Esophagus squamous epithelium (tissue), 5 donors: ENCODE data around the gene SIRPG. TPM values are rescaled to one million over a fixed set of nuclear protein-coding genes. Genes with fewer than 3 reads are reported as not detected.

Experiments used
- DNase-seq: peaks from one replicate; lab custom pipeline; 2025; lab: John Stamatoyannopoulos, UW
- H3K27ac ChIP-seq, 4 donors: fragments of 200-600 bp; sonication (generic); one replicate each; pipeline ENCODE4 v1.5.1; 2016 to 2019; ENCODE audit warnings: mild to moderate bottlenecking in 1 of 4
- H3K27me3 ChIP-seq, 4 donors: fragments of 200-600 bp; sonication (generic); 1 replicate in 3 of 4; 2 replicates in 1 of 4; pipeline versions ENCODE4 v1.5.1 to v1.6.0; 2017 to 2021; ENCODE audit warnings: antibody characterized with exemption in 1 of 4
- H3K36me3 ChIP-seq, 3 donors: fragments of 200-600 bp; sonication (generic); one replicate each; pipeline ENCODE4 v1.5.1; 2016 to 2019
- H3K4me1 ChIP-seq, 3 donors: fragments of 200-600 bp; sonication (generic); one replicate each; pipeline ENCODE4 v1.5.1; 2017 to 2019
- H3K4me3 ChIP-seq, 4 donors: fragments of 200-600 bp; sonication (generic); 1 replicate in 3 of 4; 2 replicates in 1 of 4; pipeline ENCODE4 v1.5.1; 2016 to 2019; ENCODE audit warnings: mild to moderate bottlenecking in 2 of 4, moderate library complexity in 1 of 4
- H3K9me3 ChIP-seq, 3 donors: fragments of 200-600 bp; sonication (generic); one replicate each; pipeline ENCODE4 v1.5.1; 2016 to 2019
- POLR2A ChIP-seq, 4 donors: fragments of 450-650 bp; IDR thresholded peaks; one replicate each; pipeline ENCODE4 v1.6.1; 2017; ENCODE audit warnings: antibody characterized with exemption in 4 of 4, mild to moderate bottlenecking in 4 of 4, moderate library complexity in 3 of 4
- WGBS, 2 donors: methylation state at CpG; one replicate each; pipeline ENCODE4 v1.1.5; 2018; 5-methylcytosine and 5-hydroxymethylcytosine counted together
- intact Hi-C: fragments of 100-400 bp; cut with DNase I; formaldehyde crosslinking; loops from one replicate; pipeline ENCODE4 v1.15.0; 2022
- total RNA-seq, 4 donors: library from RNA; depleted of rRNA; stranded (reverse); fragments of >200 nt; gene quantifications; one replicate each; pipeline ENCODE4 v1.1.0, GENCODE V29; 2016
- TF ChIP-seq, protein P1 (sequence below), 6 experiments: fragments of 450-650 bp in 4 of 6; fragments of 200-600 bp in 2 of 6; sonication (generic) in 2 of 6; IDR thresholded peaks; one replicate each; pipeline ENCODE4 v1.5.1; 2016 to 2019; ENCODE audit warnings: antibody characterized with exemption in 6 of 6, mild to moderate bottlenecking in 4 of 6, moderate library complexity in 4 of 6
- donor health status: DM: yes; HTN: yes; CAD: no.

SIRPG gene
- total RNA-seq, 4 donors from 2014 or later: 1.1 to 1.7 (median 1.5) TPM; not detected in 1

DNA sequence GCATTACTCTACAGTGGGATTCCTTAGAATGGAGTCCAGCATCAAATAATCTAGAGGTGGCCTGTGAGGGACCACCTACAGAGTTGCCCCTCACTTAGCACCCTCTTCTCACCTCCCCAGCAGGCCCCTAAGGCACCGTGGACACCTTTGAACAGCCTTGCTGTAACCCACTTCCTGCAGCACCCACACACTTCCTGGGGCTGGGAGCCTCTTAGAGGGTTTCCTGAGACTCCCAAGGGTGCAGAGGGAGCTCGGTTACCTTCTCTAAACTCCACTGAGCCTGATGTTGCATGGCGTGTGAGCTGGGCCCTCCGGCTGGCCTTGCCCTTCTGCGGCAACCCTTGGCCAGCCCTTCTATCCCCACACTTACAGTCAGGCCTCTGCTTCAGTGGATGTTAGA lies 7.3 kb upstream of the SIRPG start:
- 22 to 43% methylated on average over 1 of the region's 5 CpGs for WGBS, 2 donors
- no peaks in the 10 kb centered on the region for H3K9me3 ChIP-seq
- H3K27me3 ChIP-seq: peaks cover 0 to 10% (median 0%) of the 10 kb centered on the region in 4 donors
- DNase-seq: no peak
- H3K36me3 ChIP-seq: no peaks in the 10 kb centered on the region
- TF ChIP-seq, protein P1, sequence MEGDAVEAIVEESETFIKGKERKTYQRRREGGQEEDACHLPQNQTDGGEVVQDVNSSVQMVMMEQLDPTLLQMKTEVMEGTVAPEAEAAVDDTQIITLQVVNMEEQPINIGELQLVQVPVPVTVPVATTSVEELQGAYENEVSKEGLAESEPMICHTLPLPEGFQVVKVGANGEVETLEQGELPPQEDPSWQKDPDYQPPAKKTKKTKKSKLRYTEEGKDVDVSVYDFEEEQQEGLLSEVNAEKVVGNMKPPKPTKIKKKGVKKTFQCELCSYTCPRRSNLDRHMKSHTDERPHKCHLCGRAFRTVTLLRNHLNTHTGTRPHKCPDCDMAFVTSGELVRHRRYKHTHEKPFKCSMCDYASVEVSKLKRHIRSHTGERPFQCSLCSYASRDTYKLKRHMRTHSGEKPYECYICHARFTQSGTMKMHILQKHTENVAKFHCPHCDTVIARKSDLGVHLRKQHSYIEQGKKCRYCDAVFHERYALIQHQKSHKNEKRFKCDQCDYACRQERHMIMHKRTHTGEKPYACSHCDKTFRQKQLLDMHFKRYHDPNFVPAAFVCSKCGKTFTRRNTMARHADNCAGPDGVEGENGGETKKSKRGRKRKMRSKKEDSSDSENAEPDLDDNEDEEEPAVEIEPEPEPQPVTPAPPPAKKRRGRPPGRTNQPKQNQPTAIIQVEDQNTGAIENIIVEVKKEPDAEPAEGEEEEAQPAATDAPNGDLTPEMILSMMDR (IDR thresholded peaks at IDR 0.05): no peak
- TF ChIP-seq POLR2A (IDR thresholded peaks at IDR 0.05): no peak
- H3K27ac ChIP-seq: no peak overlapping the region
- intact Hi-C loops: no loop called here
- H3K4me3 ChIP-seq: no peak overlapping the region
- no peaks in the 10 kb centered on the region for H3K4me1 ChIP-seq

DNA sequence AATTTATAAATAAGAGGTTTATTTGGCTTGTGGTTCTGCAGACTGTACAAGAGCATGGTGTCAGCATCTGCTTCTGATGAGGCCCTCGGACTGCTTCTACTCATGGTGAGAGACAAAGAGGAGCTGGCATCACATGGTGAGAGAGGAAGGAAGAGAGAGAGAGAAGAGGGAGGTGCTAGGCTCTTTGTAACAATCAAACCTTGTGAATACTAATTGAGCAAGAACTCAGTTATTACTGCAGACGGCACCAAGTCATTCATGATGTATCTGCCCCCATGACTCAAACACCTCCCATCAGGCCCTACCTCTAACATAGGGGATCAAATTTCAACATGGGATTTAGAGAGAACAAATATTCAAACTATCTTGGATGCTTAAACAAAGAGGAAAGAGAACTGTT lies 6.3 kb upstream of the SIRPG start:
- 17 to 39% methylated on average over 2 of the region's 2 CpGs for WGBS, 2 donors
- TF ChIP-seq POLR2A (IDR thresholded peaks at IDR 0.05): no peak
- TF ChIP-seq, protein P1 (IDR thresholded peaks at IDR 0.05): no peak
- DNase-seq: no peak
- H3K36me3 ChIP-seq: no peaks in the 10 kb centered on the region
- peaks cover 0 to 9% (median 0%) of the 10 kb centered on the region in 4 donors for H3K27me3 ChIP-seq
- no peaks in the 10 kb centered on the region for H3K9me3 ChIP-seq
- H3K27ac ChIP-seq: no peak overlapping the region
- intact Hi-C loops: no loop called here
- no peak overlapping the region for H3K4me3 ChIP-seq
- no peaks in the 10 kb centered on the region for H3K4me1 ChIP-seq

DNA sequence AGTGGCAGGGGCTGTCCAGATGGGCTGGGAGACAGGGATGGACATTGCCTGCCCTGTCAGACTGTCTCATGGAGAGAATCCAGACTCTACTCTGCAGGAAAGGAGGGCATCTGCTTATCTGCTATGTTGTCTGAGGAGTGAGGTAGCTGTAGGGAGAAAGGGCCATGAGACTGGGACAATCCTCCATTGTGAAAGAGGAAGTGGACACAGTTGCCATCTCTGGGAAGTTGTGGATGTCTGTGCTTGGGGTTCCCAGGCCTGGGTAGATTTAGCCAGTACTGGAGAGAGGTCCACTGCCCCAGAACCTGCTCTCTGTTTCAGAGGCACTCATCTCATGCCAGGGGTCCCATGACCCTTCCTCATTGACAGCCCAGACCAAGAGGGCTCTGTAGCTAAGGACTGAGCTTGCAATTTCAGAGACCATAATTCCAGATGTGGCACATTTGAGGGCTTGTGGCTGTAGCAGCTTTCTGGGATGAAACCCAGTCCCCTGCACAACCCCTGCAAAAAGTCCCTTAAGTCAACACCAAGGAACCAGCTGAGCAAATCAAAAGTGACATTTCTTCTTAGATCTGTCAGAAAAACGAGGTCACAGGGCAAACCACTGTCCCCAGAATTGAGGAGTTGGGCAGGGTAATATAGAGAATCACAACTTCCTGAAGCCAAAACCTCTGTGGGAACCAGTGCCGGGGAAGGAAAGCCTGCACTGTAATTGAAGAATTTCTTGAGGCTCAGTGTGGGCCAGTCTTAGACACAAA lies 4.1 kb upstream of the SIRPG start:
- Histone ChIP-seq H3K9me3 (no peaks in the 10 kb centered on the region), H3K36me3 (no peaks in the 10 kb centered on the region), H3K4me1 (no peaks in the 10 kb centered on the region), H3K4me3 (no peak overlapping the region), H3K27me3 (peaks cover 0 to 23% (median 0%) of the 10 kb centered on the region in 4 donors), H3K27ac (no peak overlapping the region)
- 24 to 32% methylated on average over 2 of the region's 2 CpGs for WGBS, 2 donors
- intact Hi-C loops: no loop called here
- DNase-seq: no peak
- TF ChIP-seq, protein P1 (IDR thresholded peaks at IDR 0.05): no peak
- no peak for TF ChIP-seq POLR2A (IDR thresholded peaks at IDR 0.05)

DNA sequence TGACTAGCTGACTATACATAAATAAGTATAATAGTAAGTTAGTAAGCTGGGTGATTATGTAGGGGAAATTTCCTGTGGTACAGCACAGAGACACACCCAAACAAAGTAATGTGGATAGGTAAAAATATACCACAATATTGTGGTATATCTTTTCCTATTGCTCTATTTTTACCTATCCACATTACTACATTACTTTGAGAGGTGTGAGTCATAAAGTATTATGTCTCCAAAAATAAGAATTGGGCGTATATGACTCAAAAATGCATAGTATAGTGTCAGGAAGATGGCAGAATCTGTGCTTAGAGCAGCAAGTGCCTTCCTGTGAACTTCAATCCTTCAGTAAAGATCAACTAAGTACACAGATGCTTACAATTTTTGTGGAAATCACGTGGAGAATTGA lies 2.7 kb upstream of the SIRPG start:
- no peak for DNase-seq
- WGBS, 2 donors: 26 to 29% methylated on average over 2 of the region's 2 CpGs
- no peaks in the 10 kb centered on the region for H3K36me3 ChIP-seq
- peaks cover 0 to 23% (median 0%) of the 10 kb centered on the region in 4 donors for H3K27me3 ChIP-seq
- TF ChIP-seq, protein P1 (IDR thresholded peaks at IDR 0.05): no peak
- TF ChIP-seq POLR2A (IDR thresholded peaks at IDR 0.05): no peak
- intact Hi-C loops: no loop called here
- H3K4me3 ChIP-seq: no peak overlapping the region
- no peaks in the 10 kb centered on the region for H3K4me1 ChIP-seq
- H3K9me3 ChIP-seq: no peaks in the 10 kb centered on the region
- H3K27ac ChIP-seq: no peak overlapping the region

DNA sequence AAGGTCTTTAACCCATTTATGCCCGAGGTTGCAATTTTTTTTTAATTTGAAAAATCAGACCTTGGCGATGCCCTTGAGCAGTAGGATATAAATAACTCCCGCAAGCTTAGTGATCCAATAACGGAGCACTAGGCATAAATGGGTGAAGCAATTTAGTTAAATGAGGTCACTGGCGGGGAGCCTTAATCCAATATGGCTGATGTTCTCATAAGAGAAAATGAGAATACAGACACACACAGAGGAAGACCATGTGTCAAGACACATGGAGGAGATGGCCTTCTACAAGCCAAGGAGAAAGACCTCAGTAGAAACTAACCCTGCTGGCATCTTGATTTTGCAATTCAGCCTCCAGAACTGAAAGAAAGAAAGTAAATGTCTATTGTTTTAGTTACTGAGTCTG lies 735 bp downstream of the SIRPG start:
- 71 to 85% methylated on average over 5 of the region's 5 CpGs for WGBS, 2 donors
- Histone ChIP-seq H3K4me3 (peak overlapping the region in 2 of 4 donors; percentile 15 to 21), H3K27me3 (peaks cover 0 to 23% (median 0%) of the 10 kb centered on the region in 4 donors), H3K9me3 (no peaks in the 10 kb centered on the region), H3K36me3 (no peaks in the 10 kb centered on the region), H3K27ac (no peak overlapping the region), H3K4me1 (no peaks in the 10 kb centered on the region)
- no peak for TF ChIP-seq POLR2A (IDR thresholded peaks at IDR 0.05)
- TF ChIP-seq, protein P1 (IDR thresholded peaks at IDR 0.05): no peak
- intact Hi-C loops: no loop called here
- no peak for DNase-seq
